Aorta (tissue), 5 donors: ENCODE results near the gene IL1B. TPM values are rescaled to one million over a fixed set of nuclear protein-coding genes. Genes with fewer than 3 reads are reported as not detected.

ENCODE experiments used
- ATAC-seq: fragments of 200-7000 bp; cut with Tn5 transposase; one replicate; pipeline ENCODE4 v1.9.1; 2022; ENCODE audit warnings: moderate library complexity; ENCODE audit not compliant: low FRiP score
- DNase-seq, 2 donors: peaks; one replicate each; pipeline ENCODE4 v3.0.0-alpha.2; 2020
- H3K27ac ChIP-seq, 2 donors: one replicate each; pipeline ENCODE4 v1.5.1; 2013; ENCODE audit warnings: low read length in 2 of 2, mild to moderate bottlenecking in 2 of 2, moderate library complexity in 2 of 2, control low read depth in 1 of 2, inconsistent platforms in 1 of 2, low read depth in 1 of 2
- H3K27me3 ChIP-seq, 2 donors: one replicate each; pipeline ENCODE4 v1.6.1; 2013; ENCODE audit warnings: control low read depth in 1 of 2, low read length in 1 of 2, mild to moderate bottlenecking in 1 of 2, moderate library complexity in 1 of 2; ENCODE audit not compliant: insufficient read depth in 2 of 2, control insufficient read depth in 1 of 2
- H3K36me3 ChIP-seq, 2 donors: one replicate each; pipeline ENCODE4 v1.6.1; 2013; ENCODE audit warnings: control low read depth in 1 of 2, low read length in 1 of 2, mild to moderate bottlenecking in 1 of 2; ENCODE audit not compliant: insufficient read depth in 2 of 2, control insufficient read depth in 1 of 2
- H3K4me1 ChIP-seq, 2 donors: one replicate each; pipeline ENCODE4 v1.6.1; 2013; ENCODE audit warnings: low read length in 2 of 2, control low read depth in 1 of 2, mild to moderate bottlenecking in 1 of 2, moderate library complexity in 1 of 2; ENCODE audit not compliant: insufficient read depth in 2 of 2, control insufficient read depth in 1 of 2
- H3K4me3 ChIP-seq, 2 donors: one replicate each; pipeline ENCODE4 v1.5.1; 2013; ENCODE audit warnings: low read length in 2 of 2, control low read depth in 1 of 2, mild to moderate bottlenecking in 1 of 2
- H3K9me3 ChIP-seq: one replicate; pipeline ENCODE4 v1.6.1; 2013; ENCODE audit warnings: mild to moderate bottlenecking, low read length; ENCODE audit not compliant: control insufficient read depth
- WGBS, 2 donors: extraction: QIAGEN DNeasy Blood & Tissue Kit; methylation state at CpG; one replicate each; pipeline ENCODE4 v1.1.7; 2013; 5-methylcytosine and 5-hydroxymethylcytosine counted together
- intact Hi-C, 2 donors: fragments of 100-400 bp; cut with DNase I; formaldehyde crosslinking; loops; one replicate each; pipeline versions ENCODE4 v1.14.2 to v1.15.0; 2022
- polyA plus RNA-seq, 2 donors: library from polyadenylated mRNA; stranded (reverse); fragments of 200-250 nt; gene quantifications; one replicate each; pipeline ENCODE4 v1.2.3, GENCODE V29; 2013
- total RNA-seq, 2 donors: library from RNA; stranded (reverse); fragmentation: NEBNext Ultra II Directional; extraction: Animal tissue kit (Norgen Biotek cat#: 25700); gene quantifications; one replicate each; pipeline ENCODE4 v1.2.1, GENCODE V29; 2021
- donor health status: healthy with polysubstance abuse.
- donor health status: Bipolar disorder and iron deficiency.
- donor health status: DM: no; HTN: no; CAD: no.
- donor health status: DM: no; HTN: no; CAD: no.
- donor health status: DM: yes; HTN: yes; CAD: no.

The IL1B gene
- total and polyA plus RNA-seq, 4 donors, result 1.2 to 9.3 (median 2.3) TPM

- 59 to 68% methylated on average over 3 of the region's 3 CpGs for WGBS, 2 donors
- H3K4me3 ChIP-seq, result no peak overlapping the region
- peaks cover 2% of the 10 kb centered on the region for H3K9me3 ChIP-seq
- DNase-seq (no peak), ATAC-seq (no peak)
- no peaks in the 10 kb centered on the region for H3K4me1 ChIP-seq
- H3K27ac ChIP-seq, result no peak overlapping the region
- H3K27me3 ChIP-seq, result no peaks in the 10 kb centered on the region
- H3K36me3 ChIP-seq, result no peaks in the 10 kb centered on the region
- intact Hi-C loops, result no loop called here
Observed at GRCh38 chr2:112818094-112818902, 18.3 kb downstream of the IL1B start.

DNA sequence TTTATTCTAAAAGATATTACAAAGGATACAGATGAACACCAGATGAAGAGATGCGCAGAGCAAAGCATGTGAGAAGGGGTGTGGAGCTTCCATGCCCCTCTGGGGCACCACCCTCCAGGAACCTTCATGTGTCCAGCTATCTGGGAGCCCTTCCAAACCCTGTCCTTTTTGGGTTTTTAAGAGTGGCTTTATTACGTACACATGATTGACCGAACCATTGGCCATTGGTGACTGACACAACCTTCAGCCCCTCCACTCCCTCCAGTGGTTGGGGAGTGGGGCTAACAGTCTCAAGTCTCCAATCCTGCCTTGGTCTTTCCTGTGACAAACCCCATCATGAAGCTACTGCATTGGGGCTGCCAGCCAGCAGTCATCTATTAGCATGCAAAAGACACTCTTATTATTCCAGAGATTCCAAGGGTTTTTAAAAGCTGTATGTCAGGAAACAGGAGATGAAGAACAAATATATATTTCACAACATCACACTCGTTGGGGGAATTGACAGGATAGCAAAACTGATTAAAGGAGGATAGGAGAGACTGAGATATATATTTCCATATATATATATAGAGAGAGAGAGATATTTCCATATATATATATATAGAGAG lies 19.4 kb downstream of the IL1B start:
- ATAC-seq, result no peak
- 72 to 80% methylated on average over 4 of the region's 4 CpGs for WGBS, 2 donors
- intact Hi-C loops, result no loop called here

DNA sequence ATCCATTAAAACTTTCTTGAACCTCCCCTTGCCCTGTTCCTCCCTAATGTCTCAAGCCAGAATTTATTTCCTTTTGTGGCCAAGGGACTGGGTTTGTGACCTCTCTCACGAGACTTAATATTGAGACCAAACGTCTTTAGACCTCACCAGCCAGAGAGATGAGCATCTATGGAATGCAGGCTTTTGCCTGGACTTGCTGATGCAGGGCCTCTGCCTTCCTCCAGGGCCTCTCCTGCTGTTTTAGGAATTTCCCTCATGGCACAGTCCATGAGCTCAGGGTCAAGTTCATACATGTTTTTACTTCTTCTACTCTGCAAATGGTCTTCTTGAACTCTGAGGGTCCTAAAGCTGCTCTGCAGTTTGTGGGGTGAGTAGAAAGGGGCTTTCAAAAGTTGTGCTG lies 22.3 kb downstream of the IL1B start:
- DNase-seq (no peak), ATAC-seq (no peak)
- no peaks in the 10 kb centered on the region for H3K36me3 ChIP-seq
- H3K4me3 ChIP-seq, result no peak overlapping the region
- WGBS, 2 donors, result 77 to 92% methylated on average over 2 of the region's 2 CpGs
- intact Hi-C loops, result no loop called here
- H3K27ac ChIP-seq, result no peak overlapping the region
- H3K4me1 ChIP-seq, result no peaks in the 10 kb centered on the region
- H3K27me3 ChIP-seq, result no peaks in the 10 kb centered on the region
- no peaks in the 10 kb centered on the region for H3K9me3 ChIP-seq

More for the DNA sequence above, 19.4 kb downstream of the IL1B start:
- no peaks in the 10 kb centered on the region for H3K9me3 ChIP-seq
- no peak for DNase-seq
- H3K27me3 ChIP-seq, result no peaks in the 10 kb centered on the region
- no peaks in the 10 kb centered on the region for H3K36me3 ChIP-seq
- no peak overlapping the region for H3K4me3 ChIP-seq
- no peaks in the 10 kb centered on the region for H3K4me1 ChIP-seq
- H3K27ac ChIP-seq, result no peak overlapping the region

DNA sequence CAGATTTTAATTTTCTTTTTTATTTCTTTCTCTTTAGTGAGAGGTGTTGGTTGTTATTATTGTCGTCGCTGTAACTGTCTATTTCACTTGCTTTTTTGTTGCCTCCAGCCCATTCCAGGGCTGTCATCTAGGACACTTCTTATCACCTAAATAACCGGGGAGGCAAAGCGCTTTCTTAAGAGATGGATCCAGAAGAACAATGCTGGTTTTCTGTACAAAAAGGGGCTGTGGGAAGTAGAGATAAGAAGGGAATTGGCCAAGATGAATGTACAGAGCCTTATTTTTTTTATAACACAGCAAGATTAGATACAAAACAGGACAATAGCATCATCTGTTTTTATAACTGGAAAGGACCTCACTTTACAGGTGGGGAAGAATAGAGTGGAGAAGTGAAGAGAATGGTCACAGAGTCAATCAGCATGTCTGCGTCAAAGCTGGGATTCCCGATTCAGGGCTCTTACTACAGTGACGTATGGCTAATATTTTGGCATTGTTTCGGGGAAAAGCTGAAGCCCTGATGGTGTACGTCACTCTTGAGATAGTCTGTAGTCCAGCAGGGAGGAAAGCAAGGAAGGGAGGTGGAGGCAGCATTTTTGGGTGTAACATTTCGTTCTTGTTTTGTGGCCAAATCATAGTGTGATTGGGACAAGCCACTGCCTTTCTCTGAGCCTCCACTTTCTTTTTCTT lies 23.2 kb downstream of the IL1B start:
- H3K27ac ChIP-seq, result no peak overlapping the region
- ATAC-seq, result no peak
- DNase-seq, result no peak
- H3K36me3 ChIP-seq, result no peaks in the 10 kb centered on the region
- 64 to 65% methylated on average over 10 of the region's 10 CpGs for WGBS, 2 donors
- intact Hi-C loops, result no loop called here
- no peak overlapping the region for H3K4me3 ChIP-seq
- no peaks in the 10 kb centered on the region for H3K9me3 ChIP-seq
- no peaks in the 10 kb centered on the region for H3K27me3 ChIP-seq
- H3K4me1 ChIP-seq, result no peaks in the 10 kb centered on the region

DNA sequence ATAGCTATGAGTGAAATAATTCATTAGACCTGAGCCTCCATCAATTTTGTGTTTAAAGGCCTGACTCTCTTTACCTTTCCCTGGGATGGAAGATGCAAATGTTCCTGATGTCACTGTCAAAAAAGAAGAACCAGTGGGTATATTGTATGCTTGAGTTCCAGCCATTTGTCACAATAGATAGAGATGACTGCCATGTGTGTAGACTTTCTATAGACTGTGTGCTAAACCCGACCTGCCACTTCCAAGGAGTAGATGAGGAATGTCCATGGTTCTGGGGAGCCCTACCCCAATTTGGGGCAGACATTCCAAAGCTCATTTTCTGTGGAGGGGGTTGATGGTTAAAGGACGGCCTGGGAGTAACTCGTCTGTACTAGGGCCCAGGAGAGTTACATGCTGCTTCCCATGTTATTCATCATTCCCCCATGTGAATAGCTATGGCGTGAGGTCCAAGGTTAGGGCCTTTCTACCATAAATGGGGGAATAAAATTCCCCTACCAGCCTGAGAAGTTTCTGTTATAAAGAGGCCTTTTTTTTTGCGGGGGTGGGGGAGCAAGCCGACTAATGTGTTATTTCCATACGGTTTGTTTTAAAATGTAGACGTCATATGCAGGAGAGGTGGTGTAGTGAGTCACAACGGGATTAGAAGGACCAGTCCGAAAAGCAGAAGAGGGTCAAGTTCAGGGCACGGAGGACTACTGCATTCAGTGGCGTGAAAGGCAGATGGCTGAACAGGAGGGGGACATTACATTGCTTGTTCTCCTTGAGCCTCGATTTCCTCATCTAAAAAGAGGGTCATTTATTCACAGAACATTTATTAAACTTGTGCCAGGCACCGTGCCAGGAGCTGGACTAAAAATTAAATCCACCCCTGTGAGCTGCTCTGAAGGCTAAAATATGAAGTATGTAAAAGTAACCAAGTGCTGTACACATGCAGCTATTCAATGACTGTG lies 24.0 kb downstream of the IL1B start:
- WGBS, 2 donors, result 49 to 56% methylated on average over 14 of the region's 14 CpGs
- no peaks in the 10 kb centered on the region for H3K9me3 ChIP-seq
- DNase-seq (no peak), ATAC-seq (no peak)
- no peak overlapping the region for H3K4me3 ChIP-seq
- H3K27me3 ChIP-seq, result no peaks in the 10 kb centered on the region
- no peak overlapping the region for H3K27ac ChIP-seq
- intact Hi-C loops, result no loop called here
- no peaks in the 10 kb centered on the region for H3K36me3 ChIP-seq
- H3K4me1 ChIP-seq, result no peaks in the 10 kb centered on the region

GRCh38 chr2:112811841-112812306 lies 24.7 kb downstream of the IL1B start:
- no peak for DNase-seq
- H3K9me3 ChIP-seq, result no peaks in the 10 kb centered on the region
- H3K27ac ChIP-seq, result no peak overlapping the region
- intact Hi-C loops, result no loop called here
- H3K4me3 ChIP-seq, result no peak overlapping the region
- H3K36me3 ChIP-seq, result no peaks in the 10 kb centered on the region
- peak; percentile 73 for ATAC-seq
- H3K27me3 ChIP-seq, result no peaks in the 10 kb centered on the region
- H3K4me1 ChIP-seq, result no peaks in the 10 kb centered on the region
- 59 to 64% methylated on average over 7 of the region's 7 CpGs for WGBS, 2 donors

DNA sequence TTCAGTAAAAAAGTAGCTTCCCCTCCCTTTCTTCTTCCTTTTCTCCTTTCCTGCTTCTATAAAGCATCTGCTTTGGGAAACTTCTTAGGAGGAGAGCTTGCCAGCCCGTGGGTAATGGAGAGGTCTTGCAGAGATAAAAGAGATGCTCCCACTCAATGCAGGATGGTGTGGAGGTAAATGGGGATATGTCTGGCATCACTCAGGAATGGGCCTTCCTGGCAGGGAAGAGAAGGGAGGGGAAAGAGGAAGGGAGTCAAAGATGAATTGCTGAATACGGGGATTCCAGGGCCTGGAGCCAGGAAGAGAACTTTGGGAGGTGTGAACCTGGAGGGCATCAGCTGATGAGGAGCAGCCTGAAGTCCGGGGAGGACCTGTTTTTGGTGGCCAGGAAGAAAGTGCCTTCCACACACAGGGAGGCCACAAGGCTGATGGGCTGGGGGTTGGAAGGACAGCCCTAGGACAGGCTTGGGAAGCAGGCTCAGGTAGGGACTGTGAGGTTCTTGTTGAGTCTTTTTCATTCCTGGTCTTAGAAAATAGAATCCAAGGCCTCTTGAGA lies 25.2 kb downstream of the IL1B start:
- Histone ChIP-seq H3K27ac (no peak overlapping the region), H3K4me1 (no peaks in the 10 kb centered on the region), H3K27me3 (no peaks in the 10 kb centered on the region), H3K4me3 (no peak overlapping the region), H3K9me3 (no peaks in the 10 kb centered on the region), H3K36me3 (no peaks in the 10 kb centered on the region)
- no peak for DNase-seq
- peak; percentile 33 for ATAC-seq
- intact Hi-C loops, result no loop called here
- 94 to 95% methylated on average over 3 of the region's 3 CpGs for WGBS, 2 donors

DNA sequence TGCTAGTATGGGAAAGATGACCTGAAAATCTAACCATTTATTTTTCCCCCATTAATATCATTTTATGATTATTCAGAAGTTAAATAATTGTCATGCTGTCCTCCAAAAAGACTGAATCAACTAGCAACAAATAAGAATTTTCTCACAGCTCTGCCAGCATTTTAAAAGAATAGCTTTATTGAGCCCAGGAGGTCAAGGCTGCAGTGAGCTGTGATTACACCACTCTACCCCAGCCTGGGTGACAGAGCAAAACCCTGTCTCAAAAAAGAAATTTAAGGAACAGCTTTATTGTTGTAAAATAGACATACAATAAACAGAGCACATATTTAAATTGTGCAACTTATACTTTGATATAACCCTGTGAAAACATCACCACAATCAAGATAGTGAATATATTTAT lies 27.5 kb downstream of the IL1B start:
- H3K4me1 ChIP-seq, result no peaks in the 10 kb centered on the region
- ATAC-seq, result no peak
- intact Hi-C loops, result no loop called here

More for the DNA sequence above, 27.5 kb downstream of the IL1B start:
- no peak overlapping the region for H3K4me3 ChIP-seq
- H3K27me3 ChIP-seq, result no peaks in the 10 kb centered on the region
- no peaks in the 10 kb centered on the region for H3K36me3 ChIP-seq
- no peak overlapping the region for H3K27ac ChIP-seq
- H3K9me3 ChIP-seq, result no peaks in the 10 kb centered on the region
- DNase-seq, result no peak
